ENCODE results near the gene PTCH1. TPM values are rescaled to one million over a fixed set of nuclear protein-coding genes. Genes with fewer than 3 reads are reported as not detected.

PTCH1 gene
- total RNA-seq, 2 donors from 2014 or later: 12.6 to 19.2 TPM

GRCh38 chr9:95506428-95506677 lies 10.4 kb downstream of the PTCH1 start:
- H3K9me3 ChIP-seq: no peaks in the 10 kb centered on the region
- DNase-seq (ENCODE audit: low spot score): no peak
- peak overlapping the region; percentile 83 to 88 for H3K27ac ChIP-seq
- TF ChIP-seq CTCF (IDR thresholded peaks at IDR 0.05): no peak
- no peaks in the 10 kb centered on the region for H3K36me3 ChIP-seq
- no peak for ATAC-seq (ENCODE audit: insufficient number of reproducible peaks, low FRiP score, low read depth)
- H3K27me3 ChIP-seq (replicated peaks; ENCODE audit: insufficient read depth): no peaks in the 10 kb centered on the region
- peak overlapping the region; percentile 92 for H3K4me3 ChIP-seq
- H3K4me1 ChIP-seq (ENCODE audit: control insufficient read depth in 1 of 2, low read depth in 2 of 2): peaks cover 0 to 23% of the 10 kb centered on the region in 2 donors

GRCh38 chr9:95505717-95506427 lies 10.9 kb downstream of the PTCH1 start:
- TF ChIP-seq CTCF (IDR thresholded peaks at IDR 0.05): no peak
- Histone ChIP-seq H3K36me3 (no peaks in the 10 kb centered on the region), H3K4me3 (peak overlapping the region; percentile 92), H3K27me3 (replicated peaks; ENCODE audit: insufficient read depth) (no peaks in the 10 kb centered on the region), H3K9me3 (no peaks in the 10 kb centered on the region), H3K27ac (peak overlapping the region; percentile 83 to 88), H3K4me1 (ENCODE audit: control insufficient read depth in 1 of 2, low read depth in 2 of 2) (peaks cover 0 to 23% of the 10 kb centered on the region in 2 donors)
- no peak for ATAC-seq (ENCODE audit: insufficient number of reproducible peaks, low FRiP score, low read depth)
- no peak for DNase-seq (ENCODE audit: low spot score)

- H3K4me3 ChIP-seq: peak overlapping the region; percentile 92
- H3K27ac ChIP-seq: no peak overlapping the region
- H3K9me3 ChIP-seq: no peaks in the 10 kb centered on the region
- no peaks in the 10 kb centered on the region for H3K27me3 ChIP-seq (replicated peaks; ENCODE audit: insufficient read depth)
- peaks cover 0 to 23% of the 10 kb centered on the region in 2 donors for H3K4me1 ChIP-seq (ENCODE audit: control insufficient read depth in 1 of 2, low read depth in 2 of 2)
- H3K36me3 ChIP-seq: no peaks in the 10 kb centered on the region
- no peak for ATAC-seq (ENCODE audit: insufficient number of reproducible peaks, low FRiP score, low read depth)
- DNase-seq (ENCODE audit: low spot score): no peak
- TF ChIP-seq CTCF (IDR thresholded peaks at IDR 0.05): no peak
These were observed 11.6 kb downstream of the PTCH1 start for GRCh38 chr9:95505072-95505716.

GRCh38 chr9:95504053-95504963 lies 12.5 kb downstream of the PTCH1 start:
- DNase-seq (ENCODE audit: low spot score) (no peak), ATAC-seq (ENCODE audit: insufficient number of reproducible peaks, low FRiP score, low read depth) (no peak)
- peaks cover 0 to 14% of the 10 kb centered on the region in 2 donors for H3K4me1 ChIP-seq (ENCODE audit: control insufficient read depth in 1 of 2, low read depth in 2 of 2)
- H3K27me3 ChIP-seq (replicated peaks; ENCODE audit: insufficient read depth): no peaks in the 10 kb centered on the region
- no peak overlapping the region for H3K27ac ChIP-seq
- H3K4me3 ChIP-seq: no peak overlapping the region
- no peak for TF ChIP-seq CTCF (IDR thresholded peaks at IDR 0.05)
- no peaks in the 10 kb centered on the region for H3K36me3 ChIP-seq
- H3K9me3 ChIP-seq: no peaks in the 10 kb centered on the region

GRCh38 chr9:95503369-95503768 lies 13.4 kb downstream of the PTCH1 start:
- no peaks in the 10 kb centered on the region for H3K27me3 ChIP-seq (replicated peaks; ENCODE audit: insufficient read depth)
- DNase-seq (ENCODE audit: low spot score) (no peak), ATAC-seq (ENCODE audit: insufficient number of reproducible peaks, low FRiP score, low read depth) (no peak)
- peaks cover 0 to 22% of the 10 kb centered on the region in 2 donors for H3K4me1 ChIP-seq (ENCODE audit: control insufficient read depth in 1 of 2, low read depth in 2 of 2)
- no peak for TF ChIP-seq CTCF (IDR thresholded peaks at IDR 0.05)
- H3K4me3 ChIP-seq: no peak overlapping the region
- no peaks in the 10 kb centered on the region for H3K36me3 ChIP-seq
- H3K9me3 ChIP-seq: no peaks in the 10 kb centered on the region
- H3K27ac ChIP-seq: no peak overlapping the region

All from thoracic aorta (tissue), 2 donors.